Neural progenitor cell (in vitro differentiated cells): ENCODE results near the gene LIPE. TPM values are rescaled to one million over a fixed set of nuclear protein-coding genes. Genes with fewer than 3 reads are reported as not detected.
A peak's percentile ranks its signal among the peaks of the same experiment; 100 is the strongest.

ENCODE experiments used
- DNase-seq: peaks from one replicate; pipeline ENCODE4 v3.0.0-alpha.2; 2016; ENCODE audit warnings: low spot score
- H2AFZ ChIP-seq: fragments of 200-600 bp; sonication (generic); replicated peaks from 2 replicates; pipeline ENCODE4 v1.6.1; 2016; ENCODE audit warnings: antibody characterized with exemption
- H3F3A ChIP-seq: fragments of 200-600 bp; sonication (generic); 2 replicates; pipeline ENCODE4 v1.6.1; 2016; ENCODE audit warnings: antibody characterized with exemption, low read depth
- H3K27ac ChIP-seq: fragments of 200-600 bp; sonication (generic); 2 replicates; pipeline ENCODE4 v1.5.1; 2016; ENCODE audit warnings: mild to moderate bottlenecking
- H3K27me3 ChIP-seq: fragments of 200-600 bp; sonication (generic); 2 replicates; pipeline ENCODE4 v1.6.1; 2016; ENCODE audit warnings: mild to moderate bottlenecking, moderate library complexity
- H3K36me3 ChIP-seq: fragments of 200-600 bp; sonication (generic); 2 replicates; pipeline ENCODE4 v1.5.1; 2016
- H3K4me1 ChIP-seq: fragments of 200-600 bp; sonication (generic); 2 replicates; pipeline ENCODE4 v1.6.1; 2016; ENCODE audit warnings: mixed run types
- H3K4me2 ChIP-seq: fragments of 200-600 bp; sonication (generic); 2 replicates; pipeline ENCODE4 v1.6.1; 2016
- H3K4me3 ChIP-seq: fragments of 200-600 bp; sonication (generic); 2 replicates; pipeline ENCODE4 v1.5.1; 2016
- H3K79me2 ChIP-seq: fragments of 200-600 bp; sonication (generic); 2 replicates; pipeline ENCODE4 v1.6.1; 2016; ENCODE audit warnings: low read depth
- H3K9ac ChIP-seq: fragments of 200-600 bp; sonication (generic); 2 replicates; pipeline ENCODE4 v1.6.1; 2016
- H3K9me3 ChIP-seq: fragments of 200-600 bp; sonication (generic); 2 replicates; pipeline ENCODE4 v1.5.1; 2016; ENCODE audit warnings: low read depth
- H4K20me1 ChIP-seq: fragments of 200-600 bp; sonication (generic); 2 replicates; pipeline ENCODE4 v1.6.1; 2016; ENCODE audit warnings: low read depth
- H3K27ac Mint-ChIP-seq: 3 replicates; pipeline ENCODE4 v1.8.0; 2021; ENCODE audit warnings: mixed read lengths
- H3K27me3 Mint-ChIP-seq: 2 replicates; pipeline ENCODE4 v1.8.0; 2022; ENCODE audit warnings: low read depth, mild to moderate bottlenecking, inconsistent platforms, moderate library complexity, mixed read lengths; ENCODE audit not compliant: insufficient read depth
- H3K36me3 Mint-ChIP-seq: 3 replicates; pipeline ENCODE4 v1.8.0; 2021; ENCODE audit warnings: mixed read lengths
- H3K4me1 Mint-ChIP-seq: 3 replicates; pipeline ENCODE4 v1.8.0; 2021; ENCODE audit warnings: mixed read lengths
- H3K4me3 Mint-ChIP-seq: 3 replicates; pipeline ENCODE4 v1.8.0; 2021; ENCODE audit warnings: mild to moderate bottlenecking, moderate library complexity, mixed read lengths
- H3K9me3 Mint-ChIP-seq: 3 replicates; pipeline ENCODE4 v1.8.0; 2020; ENCODE audit warnings: mixed read lengths
- EZH2 ChIP-seq: fragments of 200-600 bp; sonication (generic); IDR thresholded peaks from 2 replicates; pipeline ENCODE4 v1.6.1; 2017; ENCODE audit warnings: antibody characterized with exemption, mild to moderate bottlenecking, moderate library complexity
- EZH2phosphoT487 ChIP-seq: fragments of 200-600 bp; sonication (generic); IDR thresholded peaks from 2 replicates; pipeline ENCODE4 v1.6.1; 2017; ENCODE audit warnings: antibody characterized with exemption
- total RNA-seq: library from RNA; depleted of rRNA; stranded (reverse); fragments of >200 nt; gene quantifications from 2 replicates; pipeline ENCODE4 v1.2.3, GENCODE V29; 2015; ENCODE audit warnings: low replicate concordance
- TF ChIP-seq, protein P1 (sequence below): fragments of 200-600 bp; sonication (generic); IDR thresholded peaks from 2 replicates; pipeline ENCODE4 v1.5.1; 2017; ENCODE audit warnings: antibody characterized with exemption, mild to moderate bottlenecking

Gene LIPE
- total RNA-seq, 1 donor from 2014 or later = 3.5 TPM

DNA sequence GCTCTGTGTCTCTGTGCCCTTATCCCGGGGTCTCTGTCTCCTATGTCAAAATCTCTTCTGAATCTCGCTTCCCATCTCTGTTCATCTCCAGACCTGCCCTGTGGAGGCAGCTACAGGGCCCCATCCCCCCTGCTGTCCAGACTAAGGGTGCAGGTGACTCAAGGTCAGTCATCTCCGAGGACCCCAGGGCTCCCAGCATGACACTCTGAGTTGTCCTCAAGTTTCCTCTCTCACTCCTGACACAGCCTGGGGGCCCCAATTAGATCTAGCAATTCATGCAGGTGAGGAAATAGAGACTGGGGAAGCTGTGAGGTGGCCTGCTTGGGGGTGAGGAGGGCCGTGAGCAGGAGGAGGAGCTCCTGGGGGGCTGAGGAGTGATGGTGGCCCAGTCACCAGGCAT lies 35.0 kb downstream of the LIPE start:
- no peak overlapping the region for H3K27ac ChIP-seq
- H3K4me1 ChIP-seq = peaks cover 5% of the 10 kb centered on the region
- H3K9me3 Mint-ChIP-seq = peaks cover 2% of the 10 kb centered on the region
- H3K4me3 ChIP-seq = no peak overlapping the region
- peaks cover 4% of the 10 kb centered on the region for H3F3A ChIP-seq
- no peaks in the 10 kb centered on the region for H4K20me1 ChIP-seq
- TF ChIP-seq EZH2phosphoT487 = no peak
- TF ChIP-seq, protein P1, sequence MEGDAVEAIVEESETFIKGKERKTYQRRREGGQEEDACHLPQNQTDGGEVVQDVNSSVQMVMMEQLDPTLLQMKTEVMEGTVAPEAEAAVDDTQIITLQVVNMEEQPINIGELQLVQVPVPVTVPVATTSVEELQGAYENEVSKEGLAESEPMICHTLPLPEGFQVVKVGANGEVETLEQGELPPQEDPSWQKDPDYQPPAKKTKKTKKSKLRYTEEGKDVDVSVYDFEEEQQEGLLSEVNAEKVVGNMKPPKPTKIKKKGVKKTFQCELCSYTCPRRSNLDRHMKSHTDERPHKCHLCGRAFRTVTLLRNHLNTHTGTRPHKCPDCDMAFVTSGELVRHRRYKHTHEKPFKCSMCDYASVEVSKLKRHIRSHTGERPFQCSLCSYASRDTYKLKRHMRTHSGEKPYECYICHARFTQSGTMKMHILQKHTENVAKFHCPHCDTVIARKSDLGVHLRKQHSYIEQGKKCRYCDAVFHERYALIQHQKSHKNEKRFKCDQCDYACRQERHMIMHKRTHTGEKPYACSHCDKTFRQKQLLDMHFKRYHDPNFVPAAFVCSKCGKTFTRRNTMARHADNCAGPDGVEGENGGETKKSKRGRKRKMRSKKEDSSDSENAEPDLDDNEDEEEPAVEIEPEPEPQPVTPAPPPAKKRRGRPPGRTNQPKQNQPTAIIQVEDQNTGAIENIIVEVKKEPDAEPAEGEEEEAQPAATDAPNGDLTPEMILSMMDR = no peak
- no peak for TF ChIP-seq EZH2
- H3K4me3 Mint-ChIP-seq = no peak overlapping the region
- no peak overlapping the region for H2AFZ ChIP-seq
- H3K79me2 ChIP-seq = no peaks in the 10 kb centered on the region
- no peaks in the 10 kb centered on the region for H3K36me3 ChIP-seq
- no peaks in the 10 kb centered on the region for H3K36me3 Mint-ChIP-seq
- no peak overlapping the region for H3K27ac Mint-ChIP-seq
- H3K27me3 Mint-ChIP-seq = peaks cover 23% of the 10 kb centered on the region
- H3K27me3 ChIP-seq = peaks cover 52% of the 10 kb centered on the region
- no peak overlapping the region for H3K4me2 ChIP-seq
- H3K4me1 Mint-ChIP-seq = peaks cover 25% of the 10 kb centered on the region
- H3K9ac ChIP-seq = no peak overlapping the region
- DNase-seq = no peak
- no peaks in the 10 kb centered on the region for H3K9me3 ChIP-seq

DNA sequence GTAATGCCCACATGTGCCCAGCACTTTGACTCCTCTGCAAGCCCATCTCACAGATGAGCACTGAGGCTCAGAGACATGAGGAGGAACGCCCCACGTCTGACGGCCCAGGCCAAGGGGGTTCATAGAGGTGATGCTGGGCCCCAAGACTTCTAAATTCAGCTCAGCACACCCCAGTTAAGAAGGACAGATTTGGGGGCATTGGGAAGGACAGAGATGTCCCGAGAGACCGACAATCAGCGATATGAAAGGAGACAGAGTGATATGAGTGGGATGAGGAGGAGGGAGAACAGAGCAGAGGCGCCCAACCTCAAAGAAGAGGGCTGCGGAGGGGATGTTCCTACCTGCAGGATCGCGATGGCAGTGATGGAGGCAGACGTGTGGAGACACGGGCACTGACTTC lies 37.3 kb downstream of the LIPE start, which contains the start of gene CNFN:
CNFN (minus strand) TSS at position 399 of the 400 bp plus-strand sequence. CDS start 1,260 bp downstream, outside the sequence.
- DNase-seq = no peak
- Histone ChIP-seq H4K20me1 (no peaks in the 10 kb centered on the region), H3F3A (peaks cover 11% of the 10 kb centered on the region), H2AFZ (no peak within 1 kb of the TSS), H3K4me1 (peaks cover 5% of the 10 kb centered on the region), H3K4me2 (no peak within 1 kb of the TSS), H3K4me3 (no peak within 1 kb of the TSS), H3K36me3 (no peaks in the 10 kb centered on the region), H3K9me3 (no peaks in the 10 kb centered on the region), H3K9ac (no peak within 1 kb of the TSS), H3K27me3 (peaks cover 52% of the 10 kb centered on the region), H3K27ac (no peak within 1 kb of the TSS), H3K79me2 (no peaks in the 10 kb centered on the region)
- TF ChIP-seq EZH2 (no peak), EZH2phosphoT487 (no peak)
- TF ChIP-seq, protein P1 = no peak
- Mint-ChIP-seq H3K4me1 (peaks cover 14% of the 10 kb centered on the region), H3K27ac (peak within 1 kb of the TSS; percentile 3), H3K4me3 (peak within 1 kb of the TSS; percentile 24), H3K9me3 (peaks cover 2% of the 10 kb centered on the region), H3K36me3 (no peaks in the 10 kb centered on the region), H3K27me3 (peaks cover 24% of the 10 kb centered on the region)

DNA sequence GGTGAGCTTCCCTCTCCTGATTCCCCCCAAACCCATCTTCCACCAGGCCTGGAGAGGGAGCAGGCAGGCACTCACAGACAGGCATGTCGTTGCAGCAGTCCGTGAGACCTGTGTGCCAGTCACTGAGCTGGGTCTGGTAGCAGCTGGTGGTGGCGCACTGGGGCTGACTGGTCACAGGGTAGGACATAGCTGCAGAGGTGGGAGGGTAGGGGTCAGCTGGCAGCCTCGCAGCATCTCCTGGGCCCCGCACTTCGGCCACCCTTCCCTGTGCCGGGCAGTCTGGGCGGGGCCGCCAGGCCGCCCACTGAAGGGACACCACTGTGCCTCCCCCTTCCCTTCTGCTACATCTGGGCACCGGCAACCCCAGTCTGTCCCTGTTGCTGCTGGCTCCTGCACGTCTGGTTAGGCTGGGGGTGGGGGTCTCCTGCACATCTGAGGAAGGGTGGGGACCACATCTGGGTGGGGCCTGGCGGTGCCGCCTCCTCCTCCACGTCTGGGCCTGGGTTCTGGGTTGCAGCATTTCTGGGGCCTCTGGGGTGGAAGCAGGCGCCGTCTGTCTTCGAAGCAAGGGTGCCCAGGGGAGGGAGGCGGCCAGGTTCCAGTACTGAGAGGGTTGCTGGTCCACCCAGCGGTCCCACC lies 38.2 kb downstream of the LIPE start:
- Histone ChIP-seq H2AFZ (no peak overlapping the region), H3K9ac (no peak overlapping the region), H3K27ac (no peak overlapping the region), H4K20me1 (no peaks in the 10 kb centered on the region), H3K36me3 (no peaks in the 10 kb centered on the region), H3K4me3 (no peak overlapping the region), H3F3A (peaks cover 11% of the 10 kb centered on the region), H3K27me3 (peaks cover 52% of the 10 kb centered on the region), H3K4me2 (no peak overlapping the region), H3K4me1 (peaks cover 5% of the 10 kb centered on the region), H3K79me2 (no peaks in the 10 kb centered on the region), H3K9me3 (no peaks in the 10 kb centered on the region)
- H3K4me3 Mint-ChIP-seq = no peak overlapping the region
- H3K36me3 Mint-ChIP-seq = no peaks in the 10 kb centered on the region
- H3K27me3 Mint-ChIP-seq = peaks cover 22% of the 10 kb centered on the region
- peaks cover 10% of the 10 kb centered on the region for H3K4me1 Mint-ChIP-seq
- DNase-seq = no peak
- TF ChIP-seq EZH2 = no peak
- TF ChIP-seq EZH2phosphoT487 = no peak
- H3K9me3 Mint-ChIP-seq = peaks cover 2% of the 10 kb centered on the region
- H3K27ac Mint-ChIP-seq = no peak overlapping the region
